Stimulated activated CD4-positive, alpha-beta T cell treated with anti-CD3 and anti-CD28 coated beads, Interleukin-1b, Interleukin-23, amount 100 ng/mL, for 24 hours (primary cell): ENCODE data around the gene ZNF846.
"Not testable (repeated sequence)": the region's sequence is repeated elsewhere in the genome, so short reads cannot be mapped to it uniquely, and the experiment has no call there.

Experiments
- DNase-seq, 4 experiments: peaks; one replicate each; pipeline ENCODE4 v3.0.0-alpha.2; 2020; ENCODE audit warnings: low read depth in 4 of 4, low spot score in 1 of 4

Gene ZNF846

DNA sequence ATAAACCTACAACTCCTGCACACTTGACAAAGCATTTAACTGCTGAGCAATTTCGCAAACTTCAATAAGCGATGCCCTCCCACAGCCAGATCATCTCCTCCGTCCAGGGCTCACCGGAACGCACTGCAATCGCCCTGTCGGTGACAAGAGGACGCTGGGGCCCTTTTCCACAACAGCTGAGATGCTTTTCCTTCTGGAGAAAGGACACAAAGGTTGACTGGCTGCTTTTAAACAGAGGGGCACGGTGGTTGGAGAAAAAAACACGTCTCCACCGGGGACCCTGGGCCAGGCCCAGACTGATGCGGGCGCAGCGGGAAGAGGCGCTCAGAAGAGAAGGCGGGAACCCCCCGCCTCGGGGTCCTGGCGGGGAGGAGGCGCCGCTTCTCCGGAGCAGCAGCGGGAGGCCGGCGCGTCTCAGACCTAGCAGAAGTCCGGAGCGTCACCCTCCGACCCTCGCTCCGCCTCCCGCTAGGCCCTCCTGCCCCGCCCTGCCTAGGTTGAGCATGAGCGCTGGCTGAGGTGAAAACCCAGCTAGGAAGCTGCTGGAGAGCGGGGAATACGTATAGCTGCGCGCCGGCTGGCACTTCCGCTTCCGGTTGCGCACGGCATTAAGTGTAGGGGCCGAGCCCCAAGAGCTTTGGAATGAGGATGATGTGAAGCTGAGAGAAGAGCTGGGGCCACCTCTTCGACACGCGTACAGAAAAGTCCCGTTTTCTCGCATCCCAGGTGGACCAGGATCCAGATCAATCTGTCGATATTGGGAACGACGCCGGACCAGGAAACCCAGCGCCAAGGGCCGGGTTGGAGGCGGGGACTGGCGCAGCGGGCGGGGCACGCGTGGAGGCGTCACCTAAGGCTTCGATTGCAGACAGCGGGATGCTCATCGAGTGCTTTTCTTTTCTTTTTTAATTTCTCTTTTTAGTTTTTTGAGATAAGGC, at the start of gene ZNF846:
Gene ZNF846 (minus strand): TSS at position 564 of the 938 bp plus-strand sequence. CDS start 3,788 bp downstream, outside the sequence.
- peak; percentile 78 to 92 (median 91) for DNase-seq

DNA sequence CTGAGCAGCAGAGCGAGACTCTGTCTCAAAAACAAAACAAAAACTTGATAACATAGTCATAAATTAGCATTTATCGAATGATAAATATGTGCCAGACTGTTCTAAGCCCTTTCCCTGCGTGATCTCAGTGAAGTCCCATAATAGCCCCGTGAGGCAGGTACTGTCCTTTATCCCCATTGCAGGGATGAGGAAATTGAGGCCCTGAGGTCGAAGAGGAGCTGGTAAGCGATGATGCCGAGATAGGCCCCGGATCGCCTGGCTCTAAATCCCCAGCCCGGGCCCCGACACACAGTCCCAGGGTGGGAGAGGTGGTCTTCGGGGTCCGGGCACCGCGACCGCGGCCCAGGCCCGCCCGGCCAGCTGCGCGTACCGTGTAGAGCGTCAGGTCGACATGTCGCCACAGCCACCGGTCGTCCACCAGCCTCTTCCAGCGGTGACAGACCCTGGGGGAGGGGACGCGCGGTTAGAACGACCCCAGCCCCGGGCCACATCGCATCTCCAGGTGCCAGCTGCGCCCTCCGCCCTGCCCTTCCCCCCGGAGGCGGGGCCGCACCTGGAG, 49.7 kb upstream of the ZNF846 start:
- DNase-seq, result no peak

DNA sequence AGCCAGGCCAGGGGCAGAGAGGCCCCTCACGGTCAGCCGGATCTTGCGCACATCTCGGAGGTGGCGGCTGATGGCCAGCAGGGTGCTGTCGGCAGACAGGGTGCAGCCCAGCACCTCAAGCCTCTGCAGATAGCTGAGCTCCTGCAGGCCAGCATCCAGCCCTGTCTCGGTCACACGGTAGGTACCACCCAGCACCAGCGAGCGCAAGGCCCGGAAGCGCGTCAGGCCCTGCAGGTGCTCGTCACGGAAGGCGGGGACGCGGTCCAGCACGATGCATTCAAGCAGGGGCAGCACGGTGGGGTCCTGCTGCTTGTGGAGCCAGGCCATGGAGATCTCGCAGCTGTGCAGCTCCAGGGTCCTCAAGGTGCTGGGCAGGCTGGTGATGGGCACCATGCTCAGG, 42.6 kb upstream of the ZNF846 start:
- no peak for DNase-seq

DNA sequence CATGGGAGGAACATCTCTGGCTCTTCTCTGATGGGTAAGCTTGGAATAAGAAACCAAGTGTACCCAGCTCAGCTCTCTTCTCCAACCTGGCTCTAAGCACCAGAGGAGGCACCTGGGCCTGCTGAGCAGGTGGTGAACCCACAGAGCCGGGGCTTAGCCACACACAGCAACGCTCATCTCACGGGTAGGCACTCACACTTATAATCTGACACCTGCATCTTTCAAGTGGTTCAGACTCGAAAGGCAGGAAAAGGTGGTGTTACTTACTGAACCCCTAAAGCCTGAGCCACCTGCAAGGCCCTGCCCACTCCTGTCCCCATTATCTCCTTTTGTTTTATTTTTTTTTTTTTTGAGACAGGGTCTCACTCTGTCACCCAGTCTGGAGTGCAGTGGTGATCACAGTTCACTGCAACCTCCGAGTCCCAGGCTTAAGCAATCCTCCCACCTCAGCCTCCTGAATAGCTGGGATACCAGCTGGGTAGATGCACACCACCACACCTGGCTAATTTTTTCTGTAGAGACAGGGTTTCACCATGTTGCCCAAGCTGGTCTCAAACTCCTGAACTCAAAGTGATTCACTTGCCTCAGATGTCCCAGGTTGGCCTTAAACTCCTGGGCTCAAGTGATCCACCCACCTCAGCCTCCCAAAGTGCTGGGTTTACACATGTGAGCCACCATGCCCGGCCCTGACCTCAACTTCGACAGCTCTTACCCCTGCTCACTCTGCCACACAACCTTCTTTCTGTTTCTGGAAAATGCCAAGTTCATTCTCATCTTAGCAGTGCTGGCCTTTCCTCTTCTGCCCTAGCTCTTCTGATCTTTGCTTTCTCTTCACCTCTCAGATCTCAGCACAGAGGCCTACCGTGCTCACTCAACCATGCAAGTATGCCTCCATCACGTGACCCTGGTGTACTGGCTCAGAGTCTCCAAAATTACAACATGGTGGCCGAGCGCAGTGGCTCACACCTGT, 40.6 kb upstream of the ZNF846 start:
- DNase-seq, result no peak

DNA sequence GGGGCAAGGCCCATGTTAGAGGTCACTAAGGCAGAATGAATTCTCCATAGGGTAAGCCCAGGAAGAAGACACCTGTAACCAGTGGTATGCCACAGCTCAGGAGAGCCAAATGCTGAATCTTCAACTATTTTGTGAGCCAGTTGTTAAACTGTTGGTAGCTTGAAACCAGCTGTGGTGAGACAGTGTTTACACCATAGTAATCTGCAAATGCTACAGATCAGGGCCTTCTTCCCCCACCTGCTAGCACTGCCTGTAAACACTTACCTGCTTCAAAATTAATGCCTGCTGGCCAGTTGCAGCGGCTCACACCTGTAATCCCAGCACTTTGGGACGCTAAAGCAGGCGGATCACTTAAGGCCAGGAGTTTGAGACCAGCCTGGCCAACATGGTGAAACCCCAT, 38.3 kb upstream of the ZNF846 start:
- DNase-seq, result no peak

DNA sequence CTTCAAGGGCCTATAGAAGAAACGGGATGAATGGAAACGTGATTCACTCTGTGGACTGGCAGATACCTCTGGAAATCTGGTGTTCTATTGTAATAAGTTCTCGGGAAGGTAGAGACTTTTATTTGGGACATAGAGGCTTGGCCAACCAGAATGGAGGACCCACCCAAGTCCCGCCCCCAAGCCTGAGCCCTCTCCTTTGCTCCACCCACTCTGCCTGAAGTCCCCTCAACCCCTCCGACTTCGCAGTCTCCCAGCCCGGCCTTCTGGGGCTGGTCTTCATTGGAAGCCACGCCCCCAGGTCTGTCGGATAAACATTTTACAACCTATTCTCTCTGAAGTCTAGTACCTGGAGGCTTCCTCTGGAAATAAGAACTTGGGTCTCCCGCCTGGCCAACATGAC, 33.4 kb upstream of the ZNF846 start:
- no peak for DNase-seq

DNA sequence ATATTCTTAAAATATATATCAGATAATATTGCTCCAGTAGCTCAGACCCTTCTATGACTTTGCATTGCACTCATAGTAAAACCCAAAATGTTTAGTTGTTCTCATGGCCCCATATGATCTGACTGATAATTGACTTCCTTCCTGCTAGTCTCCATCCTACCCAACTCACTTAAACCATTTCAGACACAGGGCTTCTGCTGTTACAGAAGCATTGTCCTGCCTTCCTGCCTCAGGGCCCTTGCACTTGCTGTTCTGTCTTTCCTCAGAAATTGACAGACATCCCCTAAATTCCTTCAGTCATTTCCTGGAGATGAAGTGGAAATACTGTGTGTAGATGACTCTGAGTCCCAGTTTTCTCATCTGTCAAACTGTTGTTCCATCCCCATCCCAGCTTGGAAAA, 30.6 kb upstream of the ZNF846 start:
- DNase-seq, result no peak

DNA sequence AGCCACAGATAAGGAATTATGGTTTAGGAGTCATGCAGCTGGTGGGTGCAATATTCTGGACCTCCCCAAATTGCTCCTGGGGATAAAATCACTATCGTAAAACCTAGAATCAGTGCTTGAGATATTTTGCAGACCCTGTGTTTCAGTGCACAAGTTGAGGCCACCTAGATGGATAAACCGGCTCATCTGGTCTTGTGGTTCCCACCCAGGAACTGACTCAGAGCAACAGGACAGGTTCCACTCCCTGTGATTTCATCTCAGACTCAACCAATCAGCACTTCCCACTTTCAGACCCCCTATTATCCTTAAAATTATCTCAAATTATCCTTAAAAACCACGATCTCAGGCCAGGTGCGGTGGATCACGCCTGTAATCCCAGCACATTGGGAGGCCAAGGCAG, 29.3 kb upstream of the ZNF846 start:
- no peak for DNase-seq

DNA sequence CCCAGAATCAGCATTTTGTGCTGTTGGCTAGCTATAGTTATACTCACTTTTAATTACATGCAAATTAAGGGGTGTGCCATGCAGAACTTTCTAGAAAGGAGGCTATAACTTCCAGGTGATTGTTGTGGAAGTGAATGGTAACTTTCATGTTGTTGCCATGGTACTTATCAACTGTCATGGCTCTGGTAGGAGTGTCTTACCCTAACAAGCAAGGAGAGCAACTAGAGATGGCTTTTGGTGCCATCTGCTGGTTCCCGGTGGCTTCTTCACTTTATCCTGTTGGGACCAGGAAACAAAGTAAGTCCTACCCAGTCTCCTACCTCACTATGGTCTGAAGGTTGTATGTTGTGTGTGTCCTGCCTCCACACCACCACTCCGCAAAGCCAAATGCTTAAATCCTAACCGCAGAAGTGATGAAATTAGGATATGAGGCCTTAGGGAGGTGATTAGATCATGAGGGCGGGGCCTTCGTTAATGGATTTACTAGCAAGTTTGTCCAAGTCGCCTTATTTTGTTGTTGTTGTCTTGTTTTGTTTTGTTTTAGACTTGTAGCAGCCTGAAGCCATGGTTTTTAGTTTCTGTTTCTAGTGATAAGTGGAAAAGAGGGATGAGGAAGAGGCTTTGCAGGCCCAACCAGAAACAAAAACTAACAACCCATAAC, 27.7 kb upstream of the ZNF846 start:
- peak; percentile 50 to 77 (median 62) for DNase-seq

DNA sequence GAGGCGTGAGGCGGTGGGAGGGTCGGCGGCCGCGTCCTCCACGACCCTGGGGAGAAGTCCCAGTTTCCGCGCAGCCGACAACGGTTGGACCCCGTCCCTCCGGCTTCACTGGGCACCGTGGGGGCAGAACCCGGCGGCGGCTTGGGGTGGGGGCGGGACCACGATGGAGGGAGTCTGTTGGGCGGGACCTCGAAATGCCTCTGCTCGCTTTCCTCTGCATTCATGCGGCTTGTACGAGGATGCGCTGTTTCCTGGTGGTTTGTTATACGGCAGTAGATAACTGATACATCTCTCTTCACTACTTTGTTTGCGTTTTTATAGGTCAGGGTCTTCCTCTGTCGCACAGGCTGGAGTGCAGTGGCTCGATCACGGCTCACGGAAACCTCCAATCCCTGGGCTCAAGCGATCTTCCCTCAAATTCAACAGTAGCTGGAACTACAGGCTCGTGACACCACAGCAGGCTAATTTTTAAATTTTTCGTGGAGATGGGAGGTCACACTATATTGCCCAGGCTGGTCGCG, 24.6 kb upstream of the ZNF846 start:
- DNase-seq, result peak in 3 of 4 experiments; percentile 29 to 54 (median 40)

DNA sequence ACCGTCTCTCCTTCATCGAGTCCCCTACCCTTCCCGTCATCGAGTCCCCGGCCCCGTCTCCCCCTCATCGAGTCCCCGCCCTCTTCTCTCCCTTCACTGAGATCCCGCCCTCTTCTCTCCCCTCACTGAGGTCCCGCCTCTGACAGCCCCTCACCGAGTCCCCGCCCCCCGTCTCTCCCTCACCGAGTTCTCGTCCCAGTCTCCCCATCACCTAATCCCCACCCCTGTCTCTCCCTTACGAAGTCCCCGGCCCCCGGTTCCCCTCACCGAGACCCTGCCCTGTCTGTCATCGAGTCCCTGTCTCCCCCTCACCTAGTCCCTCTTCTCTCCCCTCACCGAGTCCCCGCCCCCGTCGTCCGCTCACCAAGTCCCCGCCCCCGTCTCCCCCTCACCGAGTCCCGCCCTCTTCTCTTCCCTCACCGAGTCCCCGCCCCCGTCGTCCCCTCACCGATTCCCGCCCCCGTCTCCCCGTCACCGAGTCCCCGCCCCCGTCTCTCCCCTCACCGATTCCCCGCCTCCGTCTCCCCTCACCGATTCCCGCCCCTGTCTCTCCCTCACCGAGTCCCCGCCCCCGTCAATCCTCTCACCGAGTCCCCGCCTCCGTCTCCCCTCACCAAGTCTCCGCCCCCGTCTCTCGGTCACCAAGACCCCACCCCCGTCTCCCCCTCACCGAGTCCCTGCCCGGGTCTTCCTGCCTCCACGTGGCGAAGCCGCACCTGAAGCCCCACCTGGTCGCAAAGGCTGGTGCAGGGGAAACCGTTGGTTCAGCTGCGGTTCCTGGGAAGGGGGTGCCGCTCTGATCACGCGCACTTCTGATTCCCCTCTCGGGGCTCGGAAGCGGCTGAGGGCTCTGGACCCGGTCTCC, 23.9 kb upstream of the ZNF846 start:
- DNase-seq, result peak; percentile 57 to 90 (median 88)

DNA sequence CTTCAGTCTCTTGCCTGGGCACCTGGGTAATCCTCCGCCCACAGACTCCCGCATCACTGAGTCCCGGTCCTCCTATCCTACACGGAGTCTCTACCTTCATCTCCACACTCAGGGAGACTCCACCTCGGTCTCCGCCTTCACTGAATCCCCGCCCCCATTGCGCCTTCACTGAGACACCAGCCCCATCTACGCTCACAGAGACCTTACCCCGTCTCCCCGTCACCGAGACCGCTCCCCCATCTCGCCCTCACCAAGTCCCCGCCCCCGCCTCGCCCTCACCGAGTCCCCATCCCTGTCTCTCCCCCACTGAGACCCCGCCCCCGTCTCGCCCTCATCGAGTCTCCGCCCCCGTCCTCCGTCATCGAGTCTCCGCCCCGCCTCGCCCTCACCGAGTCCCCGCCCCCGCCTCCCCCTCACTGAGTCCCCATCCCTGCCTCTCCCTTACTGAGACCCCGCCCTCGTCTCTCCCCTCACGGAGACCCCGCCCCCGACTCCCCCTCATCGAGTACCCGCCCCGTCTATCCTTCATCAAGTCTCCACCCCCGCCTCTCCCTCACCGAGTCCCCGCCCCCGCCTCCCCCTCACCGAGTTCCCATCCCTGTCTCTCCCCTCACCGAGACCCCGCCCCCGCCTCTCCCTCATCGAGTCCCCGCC, 23.1 kb upstream of the ZNF846 start:
- DNase-seq, result peak; percentile 68 to 95 (median 83)

DNA sequence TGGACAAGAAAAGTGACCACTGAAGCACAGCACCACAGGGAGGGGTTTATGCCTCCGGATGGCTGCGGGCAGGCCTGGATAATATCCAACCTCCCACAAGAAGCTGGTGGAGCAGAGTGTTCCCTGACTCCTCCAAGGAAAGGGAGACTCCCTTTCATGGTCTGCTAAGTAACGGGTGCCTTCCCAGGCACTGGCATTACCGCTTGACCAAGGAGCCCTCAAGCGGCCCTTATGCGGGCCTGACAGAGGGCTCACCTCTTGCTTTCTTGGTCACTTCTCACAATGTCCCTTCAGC, 22.5 kb upstream of the ZNF846 start:
- DNase-seq, result not testable (repeated sequence)

DNA sequence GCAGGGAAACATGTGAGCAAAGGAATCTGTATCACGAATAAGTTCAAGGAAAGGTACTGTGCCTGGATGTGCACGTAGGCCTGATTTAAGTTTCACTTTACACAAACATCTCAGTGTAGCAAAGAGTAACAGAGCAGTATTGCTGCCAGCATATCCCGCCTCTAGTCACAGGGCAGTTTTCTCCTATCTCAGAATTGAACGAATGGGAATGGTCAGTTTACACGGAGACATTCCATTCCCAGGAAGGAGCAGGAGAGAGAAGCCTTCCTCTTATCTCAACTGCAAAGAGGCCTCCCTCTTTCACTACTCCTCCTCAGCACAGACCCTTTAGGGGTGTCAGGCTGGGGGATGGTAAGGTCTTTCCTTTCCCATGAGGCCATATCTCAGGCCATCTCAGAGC, 21.0 kb upstream of the ZNF846 start:
- DNase-seq, result not testable (repeated sequence)

DNA sequence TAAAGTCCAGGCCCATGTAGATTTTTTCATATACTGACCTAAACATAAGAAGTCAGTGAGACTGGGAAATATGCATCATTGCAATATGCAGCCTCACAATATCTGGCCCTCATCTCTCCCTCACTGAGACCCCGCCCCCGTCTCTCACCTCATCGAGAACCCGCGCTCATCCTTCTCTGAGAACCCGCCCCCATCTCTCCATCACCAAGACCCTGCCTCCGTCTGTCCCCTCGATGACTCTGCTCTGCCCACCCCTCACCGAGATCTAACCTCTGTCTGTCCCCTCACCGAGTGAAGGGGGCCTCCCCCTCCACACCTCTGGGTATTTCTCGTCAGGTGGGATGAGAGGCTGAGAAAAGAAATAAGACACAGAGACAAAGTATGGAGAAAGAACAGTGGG, 20.5 kb upstream of the ZNF846 start:
- DNase-seq, result no peak

DNA sequence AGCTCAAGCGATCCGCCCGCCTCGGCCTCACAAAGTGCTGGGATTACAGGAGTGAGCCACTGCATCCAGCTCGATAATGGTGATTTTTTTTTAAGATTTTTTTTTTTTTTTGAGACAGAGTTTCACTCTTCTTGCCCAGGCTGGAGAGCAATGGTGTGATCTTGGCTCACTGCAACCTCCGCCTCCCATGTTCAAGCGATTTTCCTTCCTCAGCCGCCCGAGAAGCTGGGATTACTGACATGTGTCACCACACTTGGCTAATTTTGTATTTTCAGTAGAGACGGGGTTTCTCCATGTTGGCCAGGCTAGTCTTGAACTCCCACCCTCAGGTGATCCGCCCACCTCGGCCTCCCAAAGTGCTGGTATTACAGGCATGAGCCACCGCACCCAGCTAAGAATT, 20.1 kb upstream of the ZNF846 start:
- DNase-seq, result not testable (repeated sequence)

DNA sequence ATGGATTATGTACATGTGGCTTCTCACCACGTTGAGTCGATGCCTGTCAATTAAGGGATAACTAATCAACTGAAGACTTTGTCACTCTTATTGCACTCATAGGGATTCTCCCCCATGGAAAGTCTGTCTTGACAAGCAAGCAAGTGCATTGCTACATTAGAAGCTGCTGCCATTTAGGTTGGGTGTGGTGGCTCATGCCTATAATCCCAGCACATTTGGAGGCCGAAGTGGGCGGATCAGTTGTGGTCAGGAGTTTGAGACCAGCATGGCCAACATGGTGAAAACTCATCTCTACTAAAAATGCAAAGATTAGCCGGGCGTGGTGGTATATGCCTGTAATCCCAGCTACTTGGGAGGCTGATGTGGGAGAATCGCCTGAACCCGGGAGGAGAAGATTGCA, 18.3 kb upstream of the ZNF846 start:
- DNase-seq, result no peak

DNA sequence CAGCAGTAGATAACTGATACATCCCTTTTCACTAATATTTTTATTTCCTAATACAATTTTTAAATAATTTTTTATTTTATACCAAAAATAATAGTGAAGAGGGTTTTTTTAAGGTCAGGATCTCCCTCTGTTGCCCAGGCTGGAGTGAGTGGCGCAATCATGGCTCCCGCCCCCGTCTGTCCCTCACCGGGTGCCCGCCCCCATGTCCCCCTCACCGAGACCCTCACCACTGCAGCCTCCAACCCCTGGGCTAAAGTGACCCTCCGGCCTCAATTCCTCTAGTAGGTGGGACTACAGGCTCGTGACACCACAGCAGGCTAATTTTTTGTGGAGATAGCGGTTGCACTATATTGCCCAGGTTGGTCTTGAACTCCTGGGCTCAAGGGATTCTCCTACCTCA, 17.8 kb upstream of the ZNF846 start:
- DNase-seq, result no peak
